Measurements from ENCODE around the gene UFSP2.
A peak's percentile ranks its signal among the peaks of the same experiment; 100 is the strongest.

Gene UFSP2

GRCh38 chr4:185425647-185426352, at the start of gene UFSP2:
UFSP2 (minus strand) TSS chr4:185425964; CDS start chr4:185425868, 96 bp downstream.
- peak; percentile 87 for DNase-seq

- no peak for DNase-seq
Measured at GRCh38 chr4:185473247-185473646, 47.5 kb upstream of the UFSP2 start.

GRCh38 chr4:185472103-185472542, 46.4 kb upstream of the UFSP2 start:
- no peak for DNase-seq

GRCh38 chr4:185471235-185472102, 45.7 kb upstream of the UFSP2 start, which contains the start of gene CCDC110:
CCDC110 (minus strand) TSS chr4:185471733; CDS start chr4:185471683, 50 bp downstream.
- DNase-seq, result peak; percentile 93

- peak; percentile 43 for DNase-seq
Measured at GRCh38 chr4:185470501-185471195, 44.9 kb upstream of the UFSP2 start.

- DNase-seq, result no peak
Measured at GRCh38 chr4:185469580-185470154, 43.9 kb upstream of the UFSP2 start.

GRCh38 chr4:185468999-185469398, 43.2 kb upstream of the UFSP2 start:
- no peak for DNase-seq

GRCh38 chr4:185467991-185468390, 42.2 kb upstream of the UFSP2 start:
- DNase-seq, result no peak

- DNase-seq, result no peak
Measured at GRCh38 chr4:185467101-185467500, 41.3 kb upstream of the UFSP2 start.

- DNase-seq, result no peak
Measured at GRCh38 chr4:185465707-185466106, 39.9 kb upstream of the UFSP2 start.

GRCh38 chr4:185464887-185465286, 39.1 kb upstream of the UFSP2 start:
- no peak for DNase-seq

- no peak for DNase-seq
Measured at GRCh38 chr4:185464183-185464582, 38.4 kb upstream of the UFSP2 start.

- no peak for DNase-seq
Measured at GRCh38 chr4:185463541-185463940, 37.8 kb upstream of the UFSP2 start.

GRCh38 chr4:185461565-185461964, 35.8 kb upstream of the UFSP2 start:
- no peak for DNase-seq

- no peak for DNase-seq
Measured at GRCh38 chr4:185457136-185457535, 31.4 kb upstream of the UFSP2 start.

- DNase-seq, result no peak
Measured at GRCh38 chr4:185456131-185456530, 30.4 kb upstream of the UFSP2 start.

- DNase-seq, result no peak
Measured at GRCh38 chr4:185445209-185445608, 19.4 kb upstream of the UFSP2 start.

GRCh38 chr4:185441479-185441878, 15.7 kb upstream of the UFSP2 start:
- DNase-seq, result no peak

- no peak for DNase-seq
Measured at GRCh38 chr4:185437809-185438208, 12.0 kb upstream of the UFSP2 start.

- no peak for DNase-seq
Measured at GRCh38 chr4:185435466-185435865, 9.7 kb upstream of the UFSP2 start.

- no peak for DNase-seq
Measured at GRCh38 chr4:185429660-185430059, 3.9 kb upstream of the UFSP2 start.

GRCh38 chr4:185426960-185427688, 1.4 kb upstream of the UFSP2 start:
- no peak for DNase-seq
